KMS-11 (cell line): ENCODE results near the gene TRIAP1.
"Not testable (repeated sequence)": the region's sequence is repeated elsewhere in the genome, so short reads cannot be mapped to it uniquely, and the experiment has no call there.

Experiments used
- H2AFZ ChIP-seq: fragments of 200-600 bp; sonication (generic); 2 replicates; pipeline ENCODE4 v1.6.1; 2016; ENCODE audit warnings: antibody characterized with exemption, mixed run types, low read depth
- H3K27ac ChIP-seq: fragments of 200-600 bp; sonication (generic); 2 replicates; pipeline ENCODE4 v1.6.1; 2016; ENCODE audit warnings: mild to moderate bottlenecking, mixed run types
- H3K27me3 ChIP-seq: fragments of 200-600 bp; sonication (generic); 2 replicates; pipeline ENCODE4 v1.6.1; 2017; ENCODE audit warnings: mild to moderate bottlenecking, low read depth, mixed run types, moderate library complexity; ENCODE audit not compliant: insufficient read depth
- H3K36me3 ChIP-seq: fragments of 200-600 bp; sonication (generic); 2 replicates; pipeline ENCODE4 v1.6.1; 2017; ENCODE audit warnings: mild to moderate bottlenecking, mixed run types; ENCODE audit not compliant: insufficient read depth
- H3K4me1 ChIP-seq: fragments of 200-600 bp; sonication (generic); 2 replicates; pipeline ENCODE4 v1.6.1; 2016; ENCODE audit warnings: mild to moderate bottlenecking, low read depth, mixed run types; ENCODE audit not compliant: poor library complexity, severe bottlenecking
- H3K4me2 ChIP-seq: fragments of 200-600 bp; sonication (generic); 2 replicates; pipeline ENCODE4 v1.7.0; 2016; ENCODE audit warnings: mild to moderate bottlenecking, mixed run types
- H3K4me3 ChIP-seq: fragments of 200-600 bp; sonication (generic); IDR thresholded peaks from 2 replicates; pipeline ENCODE4 v1.6.1; 2017; ENCODE audit warnings: low read depth, low read length, mixed read lengths; ENCODE audit not compliant: insufficient read depth
- H3K79me2 ChIP-seq: fragments of 200-600 bp; sonication (generic); 2 replicates; pipeline ENCODE4 v1.6.1; 2016; ENCODE audit warnings: low read depth, mixed run types; ENCODE audit not compliant: insufficient read depth
- H3K9ac ChIP-seq: fragments of 200-600 bp; sonication (generic); 2 replicates; pipeline ENCODE4 v1.6.1; 2016; ENCODE audit warnings: mild to moderate bottlenecking, mixed run types
- H4K20me1 ChIP-seq: fragments of 200-600 bp; sonication (generic); 2 replicates; pipeline ENCODE4 v1.6.1; 2016; ENCODE audit warnings: mild to moderate bottlenecking, mixed run types; ENCODE audit not compliant: insufficient read depth
- TF ChIP-seq, protein P1 (sequence below): fragments of 200-600 bp; sonication (generic); conservative IDR thresholded peaks from 2 replicates; pipeline ENCODE4 v1.6.1; 2017; ENCODE audit warnings: low read depth, mild to moderate bottlenecking, antibody characterized with exemption, low read length, moderate library complexity, mixed read lengths

TRIAP1 gene

DNA sequence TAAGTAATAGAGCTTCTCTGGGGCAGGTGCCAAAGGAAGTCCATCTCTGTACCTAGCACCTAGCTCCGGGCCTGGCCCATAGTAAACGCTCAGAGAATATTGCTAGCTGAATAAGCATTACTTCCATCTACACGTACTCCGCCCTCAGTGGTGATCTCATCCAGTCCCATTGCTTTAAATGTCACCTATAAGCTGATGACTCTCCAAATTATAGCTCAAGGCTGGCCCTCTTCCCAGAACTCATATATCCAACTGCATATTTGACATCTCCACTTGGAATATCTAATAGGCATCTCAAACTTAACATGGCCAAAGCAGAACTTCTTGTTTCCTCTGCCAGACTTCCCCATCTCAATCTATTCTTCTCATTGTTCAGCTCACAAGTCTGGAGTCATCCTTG lies 42.8 kb upstream of the TRIAP1 start:
- H3K27ac ChIP-seq = no peak overlapping the region
- H3K79me2 ChIP-seq = no peaks in the 10 kb centered on the region
- no peaks in the 10 kb centered on the region for H3K4me1 ChIP-seq
- TF ChIP-seq, protein P1, sequence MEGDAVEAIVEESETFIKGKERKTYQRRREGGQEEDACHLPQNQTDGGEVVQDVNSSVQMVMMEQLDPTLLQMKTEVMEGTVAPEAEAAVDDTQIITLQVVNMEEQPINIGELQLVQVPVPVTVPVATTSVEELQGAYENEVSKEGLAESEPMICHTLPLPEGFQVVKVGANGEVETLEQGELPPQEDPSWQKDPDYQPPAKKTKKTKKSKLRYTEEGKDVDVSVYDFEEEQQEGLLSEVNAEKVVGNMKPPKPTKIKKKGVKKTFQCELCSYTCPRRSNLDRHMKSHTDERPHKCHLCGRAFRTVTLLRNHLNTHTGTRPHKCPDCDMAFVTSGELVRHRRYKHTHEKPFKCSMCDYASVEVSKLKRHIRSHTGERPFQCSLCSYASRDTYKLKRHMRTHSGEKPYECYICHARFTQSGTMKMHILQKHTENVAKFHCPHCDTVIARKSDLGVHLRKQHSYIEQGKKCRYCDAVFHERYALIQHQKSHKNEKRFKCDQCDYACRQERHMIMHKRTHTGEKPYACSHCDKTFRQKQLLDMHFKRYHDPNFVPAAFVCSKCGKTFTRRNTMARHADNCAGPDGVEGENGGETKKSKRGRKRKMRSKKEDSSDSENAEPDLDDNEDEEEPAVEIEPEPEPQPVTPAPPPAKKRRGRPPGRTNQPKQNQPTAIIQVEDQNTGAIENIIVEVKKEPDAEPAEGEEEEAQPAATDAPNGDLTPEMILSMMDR = no peak
- H3K4me3 ChIP-seq = no peak overlapping the region
- no peaks in the 10 kb centered on the region for H3K27me3 ChIP-seq
- H4K20me1 ChIP-seq = no peaks in the 10 kb centered on the region
- H3K4me2 ChIP-seq = no peak overlapping the region
- H2AFZ ChIP-seq = no peak overlapping the region
- no peaks in the 10 kb centered on the region for H3K36me3 ChIP-seq
- no peak overlapping the region for H3K9ac ChIP-seq

DNA sequence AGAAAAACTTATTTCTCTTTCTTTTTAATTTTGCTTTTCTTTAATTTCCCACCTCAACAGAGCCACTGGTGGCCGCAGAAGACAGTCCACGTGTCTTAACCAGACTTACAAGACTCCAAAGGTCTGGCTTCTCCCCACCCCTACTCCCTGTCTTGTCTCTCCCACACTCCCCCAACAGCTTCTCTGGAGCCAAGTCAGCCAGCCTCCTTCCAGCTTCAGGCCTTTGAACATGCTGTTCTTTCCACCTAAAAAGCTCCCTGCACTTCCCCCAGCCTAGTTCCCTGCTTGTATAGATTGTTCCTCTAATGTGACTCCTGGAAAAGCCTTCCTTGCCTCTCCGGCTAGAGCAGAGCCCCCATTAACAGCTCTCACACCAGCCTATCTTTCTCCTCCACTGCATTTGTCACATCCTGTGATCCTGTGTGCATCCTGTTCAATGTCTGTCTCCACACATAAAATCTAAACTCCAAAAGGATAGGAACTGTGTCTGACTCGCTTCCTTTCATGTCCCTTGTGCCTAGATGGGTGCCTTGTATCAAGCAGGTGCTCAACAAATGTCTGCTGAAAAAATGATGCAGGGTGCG lies 42.0 kb upstream of the TRIAP1 start:
- TF ChIP-seq, protein P1 = no peak
- Histone ChIP-seq H3K36me3 (no peaks in the 10 kb centered on the region), H2AFZ (no peak overlapping the region), H3K27me3 (no peaks in the 10 kb centered on the region), H3K4me2 (no peak overlapping the region), H3K4me3 (no peak overlapping the region), H3K27ac (no peak overlapping the region), H4K20me1 (no peaks in the 10 kb centered on the region), H3K4me1 (no peaks in the 10 kb centered on the region), H3K9ac (no peak overlapping the region), H3K79me2 (no peaks in the 10 kb centered on the region)

GRCh38 chr12:120487552-120487951 lies 41.4 kb upstream of the TRIAP1 start:
- not testable (repeated sequence) for H3K4me1 ChIP-seq, H3K27me3 ChIP-seq, H3K9ac ChIP-seq, H2AFZ ChIP-seq, H3K79me2 ChIP-seq, H3K27ac ChIP-seq, H3K4me3 ChIP-seq, H4K20me1 ChIP-seq, H3K4me2 ChIP-seq, H3K36me3 ChIP-seq

- no peak overlapping the region for H3K9ac ChIP-seq
- H2AFZ ChIP-seq = no peak overlapping the region
- H3K36me3 ChIP-seq = no peaks in the 10 kb centered on the region
- H3K27me3 ChIP-seq = no peaks in the 10 kb centered on the region
- TF ChIP-seq, protein P1 = no peak
- no peak overlapping the region for H3K27ac ChIP-seq
- H3K4me3 ChIP-seq = no peak overlapping the region
- no peaks in the 10 kb centered on the region for H3K79me2 ChIP-seq
- H3K4me1 ChIP-seq = no peaks in the 10 kb centered on the region
- H3K4me2 ChIP-seq = no peak overlapping the region
- no peaks in the 10 kb centered on the region for H4K20me1 ChIP-seq
Measured at GRCh38 chr12:120485961-120486881, 40.0 kb upstream of the TRIAP1 start.

DNA sequence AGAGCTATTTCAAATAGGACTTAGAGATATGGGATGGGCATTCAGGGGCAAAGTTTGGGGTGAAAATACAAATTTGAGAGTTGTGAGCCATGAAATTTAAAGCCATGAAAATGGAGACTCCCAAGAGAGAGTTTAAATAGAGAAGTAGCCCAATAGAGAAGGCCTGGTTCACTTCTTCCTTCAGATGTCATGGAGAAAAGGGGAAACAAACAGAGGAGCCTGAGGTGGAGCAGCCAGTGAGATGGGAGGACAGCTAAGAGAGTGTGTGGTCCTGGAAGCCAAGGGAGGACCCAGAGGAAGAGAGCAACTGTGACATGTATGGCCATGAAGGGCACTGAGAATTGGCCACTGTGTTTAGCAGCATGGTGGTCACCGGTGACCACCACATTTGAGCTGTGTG lies 37.4 kb upstream of the TRIAP1 start:
- Histone ChIP-seq H3K27ac (no peak overlapping the region), H2AFZ (no peak overlapping the region), H3K9ac (no peak overlapping the region), H3K36me3 (no peaks in the 10 kb centered on the region), H4K20me1 (no peaks in the 10 kb centered on the region), H3K27me3 (no peaks in the 10 kb centered on the region), H3K79me2 (no peaks in the 10 kb centered on the region), H3K4me3 (no peak overlapping the region), H3K4me2 (no peak overlapping the region), H3K4me1 (no peaks in the 10 kb centered on the region)
- TF ChIP-seq, protein P1 = no peak
